Measurements from ENCODE around the gene SLC12A5.

- TF ChIP-seq CTCF (conservative IDR thresholded peaks at IDR 0.05) (no peak), ZFX (IDR thresholded peaks at IDR 0.05) (no peak)
Measured at GRCh38 chr20:46051556-46052308, 22.7 kb downstream of the SLC12A5 start.

All from C4-2B (cell line).